RPMI7951 (cell line): Measurements from ENCODE around the gene TKTL1. TPM values are rescaled to one million over a fixed set of nuclear protein-coding genes. Genes with fewer than 3 reads are reported as not detected.

Experiments used
- DNase-seq: peaks from one replicate; pipeline ENCODE4 v3.0.0-alpha.2; 2012; ENCODE audit warnings: low read depth
- total RNA-seq: library from RNA; depleted of rRNA; stranded (reverse); fragments of >200 nt; shearing (Covaris generic); gene quantifications from 2 replicates; pipeline ENCODE4 v1.2.3, GENCODE V29; 2014

TKTL1 gene
- total RNA-seq, 1 experiment from 2014 or later, result not detected

DNA sequence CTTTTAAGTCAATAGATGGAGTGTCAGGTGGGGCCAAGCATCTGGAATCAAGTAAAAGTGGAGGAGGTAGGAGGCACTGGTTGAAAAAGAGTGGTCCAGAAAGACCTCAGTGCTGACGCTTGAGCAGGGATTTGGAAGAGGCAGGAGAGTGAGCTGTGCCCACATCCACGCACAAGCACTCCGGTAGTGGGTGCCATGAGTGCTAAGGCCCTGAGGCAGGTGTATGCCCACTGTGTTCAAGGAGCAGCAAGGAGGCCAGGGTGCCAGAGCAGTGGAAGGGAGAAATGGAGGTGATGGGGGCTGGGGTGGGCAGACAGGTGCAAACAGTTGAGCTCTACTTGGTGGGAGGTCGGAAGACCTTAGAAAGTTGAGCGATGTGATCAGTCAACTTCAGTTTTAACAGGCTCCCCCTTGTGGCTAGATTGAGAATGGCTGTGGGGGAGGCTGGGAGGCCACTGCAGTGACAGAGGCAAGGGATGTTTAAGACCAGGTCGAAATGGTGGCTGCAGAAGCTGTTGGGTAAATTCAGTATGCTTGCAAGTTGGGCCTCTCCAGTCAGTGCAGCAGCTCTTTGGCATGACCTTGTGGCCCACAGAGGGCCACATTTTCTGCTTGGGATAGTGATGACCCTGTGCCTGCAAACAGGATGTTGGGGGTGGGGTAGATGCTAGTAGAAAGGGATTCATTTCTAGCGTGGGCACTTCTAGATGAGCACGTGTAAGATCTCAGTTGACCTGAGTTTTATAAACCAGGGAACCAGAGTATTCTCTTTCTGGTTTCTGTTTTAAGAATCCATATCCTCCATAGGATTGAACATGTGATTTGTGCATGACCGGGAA, 12.7 kb downstream of the TKTL1 start:
- peak; percentile 24 for DNase-seq

DNA sequence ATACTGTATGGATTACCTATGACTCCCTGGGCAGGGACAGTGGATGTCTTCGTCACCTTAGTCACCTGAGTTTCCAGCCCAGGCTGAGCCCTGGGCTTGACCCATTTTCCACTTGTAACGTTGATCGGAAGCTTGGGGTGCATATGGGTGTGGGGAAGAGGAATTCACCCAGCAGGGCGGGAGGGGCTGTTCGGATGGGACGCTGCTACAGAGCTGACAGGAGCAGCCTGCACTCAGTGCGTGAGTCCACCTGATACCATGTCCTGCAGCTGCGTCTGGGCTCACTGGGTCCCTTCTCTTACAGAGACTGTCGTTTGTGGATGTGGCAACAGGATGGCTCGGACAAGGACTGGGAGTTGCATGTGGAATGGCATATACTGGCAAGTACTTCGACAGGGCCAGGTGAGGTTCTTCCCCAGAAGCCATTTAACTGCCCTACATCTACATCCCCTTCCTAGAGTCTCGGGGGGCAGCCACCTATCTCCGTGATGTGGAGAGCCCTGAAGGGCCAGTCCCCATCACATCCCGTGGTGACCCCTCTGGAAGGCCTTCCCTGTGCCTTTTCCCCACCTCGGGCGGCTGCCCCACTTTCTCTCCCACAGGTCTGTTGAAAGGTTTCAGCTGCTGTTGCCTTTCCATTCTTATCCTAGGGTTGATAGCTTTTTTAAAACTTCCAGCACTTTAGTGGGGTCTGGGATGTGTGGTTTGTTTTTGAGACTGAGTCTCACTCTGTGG, 13.6 kb downstream of the TKTL1 start:
- no peak for DNase-seq

DNA sequence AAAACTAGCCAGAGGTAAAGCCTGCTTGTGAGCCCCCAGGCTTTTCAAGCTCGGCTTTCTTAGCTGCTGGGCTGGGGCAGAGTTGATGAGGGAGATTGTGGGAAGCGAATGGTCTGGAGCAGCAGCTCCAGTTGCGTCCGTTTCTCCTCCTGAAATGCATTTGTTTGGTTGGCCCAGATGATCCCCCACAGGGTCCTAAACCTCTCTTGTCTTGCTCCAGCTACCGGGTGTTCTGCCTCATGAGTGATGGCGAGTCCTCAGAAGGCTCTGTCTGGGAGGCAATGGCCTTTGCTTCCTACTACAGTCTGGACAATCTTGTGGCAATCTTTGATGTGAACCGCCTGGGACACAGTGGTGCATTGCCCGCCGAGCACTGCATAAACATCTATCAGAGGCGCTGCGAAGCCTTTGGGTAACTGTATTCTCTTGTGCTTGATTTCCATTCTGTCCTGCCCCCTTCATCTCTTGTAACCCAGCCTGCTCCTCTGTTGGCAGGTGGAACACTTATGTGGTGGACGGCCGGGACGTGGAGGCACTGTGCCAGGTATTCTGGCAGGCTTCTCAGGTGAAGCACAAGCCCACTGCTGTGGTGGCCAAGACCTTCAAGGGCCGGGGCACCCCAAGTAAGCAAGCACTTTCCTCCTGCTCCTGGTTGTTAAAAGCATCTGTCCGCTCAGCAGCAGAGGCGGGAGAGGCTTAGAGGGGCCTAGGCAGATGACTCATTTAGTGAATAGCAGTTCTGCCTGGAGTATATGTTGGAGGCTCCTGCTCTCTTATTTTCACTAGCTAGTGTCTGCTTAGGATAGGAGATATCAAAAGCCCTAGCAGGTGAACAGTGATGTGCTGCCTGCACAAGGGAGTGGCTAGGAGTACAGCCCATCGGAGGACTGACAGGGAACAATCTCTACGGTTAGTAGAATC, 15.3 kb downstream of the TKTL1 start:
- no peak for DNase-seq

DNA sequence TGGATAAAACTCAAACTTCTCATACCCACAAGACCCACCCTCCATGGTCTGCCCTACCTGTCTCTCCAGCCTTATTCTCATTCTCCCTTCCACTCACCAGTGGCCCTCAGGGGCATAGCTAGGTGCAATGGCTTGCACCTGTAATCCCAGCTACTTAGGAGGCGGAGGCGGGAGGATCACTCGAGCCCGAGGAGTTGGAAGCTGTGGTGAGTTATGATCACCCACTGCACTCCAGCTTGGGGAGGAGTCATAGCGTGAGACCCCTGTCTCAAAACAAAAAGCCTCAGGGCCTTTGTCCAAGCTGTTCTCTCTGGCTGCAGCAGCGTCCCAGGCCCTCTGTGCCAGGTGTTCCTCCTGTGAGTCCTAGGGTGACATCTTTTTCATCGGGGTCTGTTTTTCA, 16.5 kb downstream of the TKTL1 start:
- no peak for DNase-seq

DNA sequence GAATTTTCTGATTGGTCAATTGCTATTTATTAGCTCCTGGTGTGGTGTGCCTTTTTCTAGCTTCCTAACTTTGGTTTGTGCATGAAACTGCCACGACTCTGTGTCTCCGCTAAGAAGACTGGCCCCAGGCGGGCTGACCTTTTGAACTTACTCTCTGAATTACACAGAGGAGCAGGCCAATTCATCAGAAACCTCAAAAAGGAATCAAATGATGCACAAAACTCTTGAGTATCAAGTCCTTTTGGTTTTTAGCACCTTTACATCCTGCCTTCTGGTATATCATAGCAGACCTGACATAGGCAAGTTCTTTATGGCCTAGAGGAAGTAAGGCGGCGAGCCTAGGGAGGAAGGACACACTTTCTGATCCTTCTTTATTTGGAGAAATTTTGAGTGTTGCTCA, 17.6 kb downstream of the TKTL1 start:
- DNase-seq, result peak; percentile 10

DNA sequence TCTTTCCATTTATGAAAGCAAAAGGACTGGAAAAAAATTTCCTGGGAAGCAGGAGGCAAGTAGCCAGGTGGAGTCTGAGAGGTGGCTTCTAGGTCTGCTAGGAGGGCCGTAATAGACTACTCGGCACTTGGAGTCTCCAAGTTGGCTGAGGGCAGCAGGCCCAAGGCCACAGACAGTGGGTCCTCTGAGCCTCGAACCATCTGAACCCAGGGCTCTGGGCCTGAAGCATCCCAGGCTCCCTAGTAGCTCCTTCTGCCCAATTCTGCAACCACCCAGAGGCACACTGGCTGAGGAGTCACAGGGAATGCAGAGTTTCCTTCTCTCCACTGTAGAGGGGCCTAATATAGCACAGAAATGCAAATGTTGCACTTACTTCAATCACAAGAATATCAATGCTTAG, 19.8 kb downstream of the TKTL1 start:
- no peak for DNase-seq

DNA sequence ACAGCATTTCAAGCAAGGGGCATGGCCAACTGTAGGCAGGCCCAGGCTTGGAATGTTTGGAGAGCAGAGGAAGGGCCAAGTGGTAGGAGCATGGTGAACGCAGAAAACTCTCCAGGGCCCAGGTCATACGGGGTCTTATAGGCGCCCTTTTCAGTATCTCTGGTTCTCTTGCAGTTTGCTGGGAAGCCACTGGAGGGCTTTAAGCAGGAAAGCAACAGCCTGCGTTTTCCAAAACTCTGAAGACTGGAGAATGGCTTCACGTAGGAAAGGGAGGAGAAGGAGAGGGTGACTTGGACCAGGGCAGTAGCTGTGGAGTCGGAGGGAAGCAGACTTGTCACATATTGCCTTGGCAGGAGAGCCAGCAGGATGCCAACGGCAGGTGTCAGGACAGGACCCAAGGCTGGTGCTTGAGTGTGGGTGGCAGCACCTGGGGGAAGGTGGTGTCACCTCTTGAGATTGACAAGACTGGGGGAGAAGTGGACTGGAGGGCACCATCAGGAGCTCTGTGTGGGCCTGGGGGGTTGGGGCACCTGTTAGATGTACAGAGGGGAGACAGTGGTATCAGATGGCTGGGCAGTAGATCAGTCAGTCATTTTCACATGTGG, 21.9 kb downstream of the TKTL1 start:
- peak; percentile 12 for DNase-seq

DNA sequence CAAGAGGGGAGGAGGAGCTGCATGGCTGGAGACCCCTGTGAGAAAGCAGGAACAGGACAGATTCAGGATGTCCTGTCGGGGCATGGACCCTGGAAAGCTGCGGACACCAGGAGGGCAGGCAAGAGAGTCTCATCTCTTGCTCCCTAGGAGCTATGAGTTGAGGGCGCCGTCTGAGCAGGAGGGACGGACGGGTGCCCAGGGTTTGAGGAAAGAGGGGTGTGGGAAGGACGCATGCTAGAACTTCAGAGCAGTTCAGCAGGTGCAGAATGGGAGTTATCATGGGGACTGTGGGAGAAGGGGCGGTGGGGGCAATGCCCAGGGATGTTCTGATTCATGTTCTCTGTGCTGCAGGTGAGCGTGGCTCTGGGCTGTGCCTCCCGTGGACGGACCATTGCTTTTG, 24.8 kb downstream of the TKTL1 start:
- no peak for DNase-seq

DNA sequence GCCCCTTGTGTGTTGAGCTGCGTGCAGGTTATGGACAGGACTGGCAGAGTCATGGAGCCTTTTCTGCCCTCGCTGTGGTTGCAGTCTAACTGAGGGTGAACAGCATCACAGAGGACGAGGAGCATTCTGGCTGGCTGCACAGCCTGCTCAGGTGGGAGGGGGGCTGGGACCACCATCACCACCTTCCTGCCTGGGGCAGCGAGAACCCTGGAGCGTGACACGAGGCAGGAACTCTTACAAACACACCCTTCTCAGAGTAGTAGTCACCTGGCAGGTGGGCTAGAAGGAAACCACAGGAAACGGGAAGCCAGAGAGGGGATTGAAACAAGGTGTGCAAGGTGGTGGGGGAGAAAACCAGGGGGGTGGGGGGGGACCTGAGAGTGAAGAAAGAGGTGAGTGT, 25.6 kb downstream of the TKTL1 start:
- DNase-seq, result no peak

DNA sequence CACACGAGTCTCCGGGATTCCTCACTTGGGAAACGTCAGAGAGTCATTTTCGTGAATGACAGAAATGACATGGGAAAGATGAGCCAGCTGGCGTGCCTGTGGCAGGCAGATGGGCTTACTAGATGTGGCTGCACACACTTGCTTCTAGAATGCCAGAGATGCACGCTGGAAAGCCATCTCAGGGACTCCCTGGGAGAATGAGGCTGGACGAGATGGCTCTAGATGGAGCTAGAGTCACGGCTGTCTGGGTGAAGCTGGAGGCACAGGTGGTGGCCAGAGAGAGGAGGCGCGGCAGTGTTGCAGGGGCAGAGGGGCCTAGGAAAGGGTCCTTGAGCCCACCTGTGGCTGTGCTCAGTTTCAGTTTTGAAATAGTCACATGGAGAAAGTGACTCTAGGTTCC, 26.0 kb downstream of the TKTL1 start:
- DNase-seq, result no peak

DNA sequence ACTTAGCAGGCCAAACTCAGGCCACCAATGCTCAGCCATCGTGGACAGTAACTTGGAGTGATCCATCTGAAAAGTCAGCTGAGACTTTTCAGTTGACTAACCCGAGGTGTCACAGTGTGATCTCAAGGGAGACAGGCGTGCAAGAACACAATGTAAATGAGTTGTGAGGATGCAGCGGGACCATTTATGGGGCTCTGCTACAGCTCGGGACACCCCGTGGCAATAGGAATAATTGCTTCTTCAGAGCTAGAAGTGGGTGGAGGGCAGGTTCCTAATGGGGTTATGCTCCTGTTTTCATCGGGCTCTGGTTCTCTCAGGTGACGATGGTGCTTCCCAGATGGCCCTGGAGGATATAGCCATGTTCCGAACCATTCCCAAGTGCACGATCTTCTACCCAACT, 27.3 kb downstream of the TKTL1 start:
- DNase-seq, result no peak

DNA sequence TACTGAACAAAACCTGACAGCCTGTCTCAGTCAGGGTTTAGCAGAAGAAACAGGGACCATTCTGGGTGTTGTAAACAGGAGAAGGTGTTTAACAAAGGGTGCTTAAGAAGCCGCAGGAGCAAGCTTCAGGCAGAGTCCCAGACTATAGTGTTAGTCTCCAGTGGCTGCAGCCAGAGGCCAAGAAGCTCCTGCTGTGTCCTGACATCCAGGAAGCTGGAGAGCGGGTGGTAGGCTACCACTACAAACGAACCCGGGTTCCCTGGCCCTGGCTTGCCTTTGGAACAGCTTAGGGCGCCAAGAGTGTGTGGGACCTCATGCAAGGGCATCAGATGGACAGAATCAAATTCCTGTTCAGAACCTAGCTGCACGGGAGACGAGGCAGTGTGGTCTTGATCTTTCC, 27.9 kb downstream of the TKTL1 start:
- no peak for DNase-seq

DNA sequence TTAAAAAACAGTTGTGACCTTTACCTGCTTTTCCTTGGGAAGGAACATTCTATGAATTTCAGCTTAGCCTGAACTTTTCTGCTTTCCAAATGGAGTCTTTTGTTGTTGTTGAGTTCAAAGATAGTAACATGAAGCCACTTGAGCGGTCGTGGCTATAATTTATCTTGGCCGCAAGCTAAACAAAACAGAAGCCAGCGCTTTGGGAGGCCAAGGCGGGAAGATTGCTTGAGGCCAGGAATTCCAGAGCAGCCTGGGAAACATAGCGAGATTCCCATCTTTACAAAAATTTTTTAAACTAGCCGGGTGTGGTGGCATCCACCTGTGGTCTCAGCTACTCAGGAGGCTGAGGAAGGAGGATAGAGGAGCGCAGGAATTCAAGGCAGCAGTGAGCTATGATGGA, 29.9 kb downstream of the TKTL1 start:
- peak; percentile 52 for DNase-seq

DNA sequence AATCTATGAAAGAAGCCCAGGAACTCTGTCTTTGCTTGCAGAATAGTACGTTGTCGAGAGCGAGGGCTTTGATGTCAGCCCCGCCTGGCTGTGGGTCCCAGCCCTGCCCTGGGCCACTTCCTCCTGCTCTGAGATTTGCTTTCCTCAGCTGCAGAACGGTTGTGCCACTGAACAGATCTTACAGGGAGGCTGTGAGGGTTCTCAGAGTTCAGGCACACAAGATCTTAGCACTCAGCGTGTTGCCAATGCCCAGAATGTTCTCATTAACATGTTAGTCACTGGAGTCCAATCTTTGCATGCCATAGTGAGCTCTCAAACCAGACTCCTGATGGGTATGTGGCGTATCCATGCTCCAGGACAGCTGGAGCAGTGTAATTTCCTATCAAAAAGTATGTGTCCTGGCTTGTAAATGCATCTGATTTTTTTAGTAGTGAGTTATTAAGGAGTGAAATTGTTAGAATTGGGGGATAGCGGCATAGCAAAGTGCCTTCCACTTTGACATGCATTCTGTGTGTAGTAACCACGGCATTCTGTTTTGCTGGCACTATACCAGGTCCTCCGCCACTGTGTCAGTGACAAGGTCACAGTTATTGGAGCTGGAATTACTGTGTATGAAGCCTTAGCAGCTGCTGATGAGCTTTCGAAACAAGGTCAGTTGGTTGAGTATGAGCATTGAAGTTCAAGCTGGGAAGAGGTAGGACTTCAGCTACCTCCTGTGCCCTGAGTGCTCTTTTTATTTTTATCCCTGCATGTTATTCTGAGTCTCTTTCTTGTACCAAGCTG, 31.6 kb downstream of the TKTL1 start:
- no peak for DNase-seq

DNA sequence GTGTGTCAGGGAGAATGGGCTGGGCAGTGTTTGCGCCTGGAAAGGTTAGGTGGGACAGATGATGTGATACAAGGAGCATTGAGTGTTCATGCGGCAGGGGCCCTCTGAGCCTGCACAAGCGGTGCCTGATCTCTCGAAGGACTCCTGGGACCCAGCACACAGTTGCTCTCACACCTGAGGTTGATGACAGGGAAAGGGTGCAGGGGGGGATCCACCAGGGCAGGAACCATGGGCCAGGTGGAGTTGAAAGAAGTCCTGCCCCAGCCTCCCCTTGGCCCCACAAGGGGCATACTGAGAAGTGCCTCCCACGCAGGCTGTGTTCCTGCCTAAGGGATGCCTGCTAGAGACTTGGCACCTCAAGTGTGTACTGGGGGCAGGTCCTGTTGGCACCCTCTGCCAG, 33.1 kb downstream of the TKTL1 start:
- DNase-seq, result no peak

DNA sequence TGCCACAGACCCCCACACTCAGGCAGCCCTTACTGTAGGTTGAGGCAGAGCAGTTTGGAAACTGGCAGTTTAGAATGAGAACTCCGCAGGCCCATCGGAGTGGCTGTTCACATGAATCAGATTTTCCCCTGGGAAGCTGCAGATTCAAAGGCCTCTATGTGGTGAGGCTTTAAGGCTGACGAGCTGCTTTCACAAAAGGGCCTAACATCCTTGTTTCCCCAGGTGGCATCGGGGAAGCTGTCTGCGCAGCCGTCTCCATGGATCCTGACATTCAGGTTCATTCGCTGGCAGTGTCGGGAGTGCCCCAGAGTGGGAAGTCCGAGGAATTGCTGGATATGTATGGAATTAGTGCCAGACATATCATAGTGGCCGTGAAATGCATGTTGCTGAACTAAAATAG, 33.7 kb downstream of the TKTL1 start:
- DNase-seq, result no peak

DNA sequence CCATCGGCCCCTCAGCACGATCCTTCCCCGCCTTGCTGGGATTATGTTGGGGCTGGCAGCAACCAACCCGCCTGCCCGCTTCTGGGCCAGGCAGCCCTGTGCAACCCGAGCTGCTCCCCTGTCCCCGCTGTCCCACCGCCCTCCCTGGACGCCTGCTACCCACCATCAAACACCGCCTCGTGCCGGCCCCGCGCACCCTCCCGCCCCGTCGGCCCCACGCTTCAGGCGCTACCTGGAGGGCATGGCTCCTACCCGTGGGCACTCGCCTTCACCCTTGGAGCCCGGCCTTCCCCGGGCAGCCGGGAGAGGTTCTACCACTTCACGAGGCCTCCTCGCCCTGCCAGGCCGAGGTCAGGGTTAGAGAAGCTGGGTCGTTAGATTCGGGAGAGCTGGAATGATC, 37.0 kb downstream of the TKTL1 start:
- no peak for DNase-seq

DNA sequence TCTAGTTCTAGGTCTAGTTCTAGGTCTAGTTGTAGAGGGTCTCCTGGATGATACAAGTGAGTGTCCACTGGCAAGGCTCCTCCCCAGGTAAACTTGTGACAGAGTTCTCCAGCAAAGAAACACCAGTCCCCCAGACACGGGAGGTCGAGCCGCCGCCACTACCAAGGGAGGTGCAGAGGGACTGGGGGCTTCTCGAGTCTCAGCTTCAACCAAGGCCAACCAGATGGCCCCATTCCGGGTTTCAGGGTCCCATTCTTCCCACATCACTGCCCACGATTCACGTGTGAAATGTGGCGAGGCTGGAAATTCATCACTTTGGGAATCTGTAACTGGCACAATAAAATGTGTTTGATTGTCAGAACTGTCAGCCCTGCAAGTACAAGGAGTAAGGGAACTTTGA, 37.5 kb downstream of the TKTL1 start:
- DNase-seq, result no peak

DNA sequence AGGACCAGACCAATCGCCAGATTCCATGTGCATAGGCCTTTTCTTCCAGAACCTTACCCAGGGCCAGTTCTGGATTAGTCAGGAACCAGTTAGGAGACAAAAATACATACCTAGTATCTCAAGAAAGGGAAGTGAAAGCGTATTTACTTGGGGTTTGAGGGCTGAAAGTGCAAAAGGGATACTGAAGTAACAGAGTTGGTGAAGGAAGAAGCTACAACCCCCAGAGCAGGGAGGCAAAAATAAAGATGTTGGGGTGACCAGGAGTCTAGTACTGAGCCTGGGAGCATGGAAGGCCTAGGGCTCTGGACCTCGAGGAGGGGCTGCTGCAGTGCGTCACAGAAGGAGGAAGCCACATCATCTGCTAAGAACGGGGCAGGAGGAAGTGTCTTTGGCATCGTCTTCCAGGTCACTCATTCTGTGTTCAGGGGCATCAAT, 38.3 kb downstream of the TKTL1 start:
- no peak for DNase-seq

DNA sequence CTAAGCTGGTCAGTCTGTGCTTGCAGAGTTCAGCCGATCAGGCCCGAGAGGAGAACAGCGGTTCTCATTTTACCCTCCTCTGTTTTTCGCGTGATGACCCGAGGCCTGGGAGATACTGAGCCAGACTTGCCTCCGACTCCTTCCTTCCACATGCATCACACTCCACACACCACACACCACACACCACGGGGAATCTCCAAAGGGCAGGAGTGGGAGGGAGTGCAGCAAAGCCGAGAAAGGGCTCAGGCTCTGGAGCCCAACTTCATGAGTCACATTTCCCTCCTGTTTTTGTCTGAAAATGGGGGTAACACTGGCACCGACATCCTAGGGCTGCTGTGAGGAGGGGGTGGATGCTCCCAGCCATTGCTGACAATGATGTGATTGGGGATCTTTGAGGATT, 38.9 kb downstream of the TKTL1 start:
- no peak for DNase-seq
